ENCODE results near the gene FNDC1.

GRCh38 chr6:159256128-159256527 lies 86.9 kb downstream of the FNDC1 start:
- TF ChIP-seq, protein P1, sequence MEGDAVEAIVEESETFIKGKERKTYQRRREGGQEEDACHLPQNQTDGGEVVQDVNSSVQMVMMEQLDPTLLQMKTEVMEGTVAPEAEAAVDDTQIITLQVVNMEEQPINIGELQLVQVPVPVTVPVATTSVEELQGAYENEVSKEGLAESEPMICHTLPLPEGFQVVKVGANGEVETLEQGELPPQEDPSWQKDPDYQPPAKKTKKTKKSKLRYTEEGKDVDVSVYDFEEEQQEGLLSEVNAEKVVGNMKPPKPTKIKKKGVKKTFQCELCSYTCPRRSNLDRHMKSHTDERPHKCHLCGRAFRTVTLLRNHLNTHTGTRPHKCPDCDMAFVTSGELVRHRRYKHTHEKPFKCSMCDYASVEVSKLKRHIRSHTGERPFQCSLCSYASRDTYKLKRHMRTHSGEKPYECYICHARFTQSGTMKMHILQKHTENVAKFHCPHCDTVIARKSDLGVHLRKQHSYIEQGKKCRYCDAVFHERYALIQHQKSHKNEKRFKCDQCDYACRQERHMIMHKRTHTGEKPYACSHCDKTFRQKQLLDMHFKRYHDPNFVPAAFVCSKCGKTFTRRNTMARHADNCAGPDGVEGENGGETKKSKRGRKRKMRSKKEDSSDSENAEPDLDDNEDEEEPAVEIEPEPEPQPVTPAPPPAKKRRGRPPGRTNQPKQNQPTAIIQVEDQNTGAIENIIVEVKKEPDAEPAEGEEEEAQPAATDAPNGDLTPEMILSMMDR (IDR thresholded peaks at IDR 0.05), result no peak
- TF ChIP-seq EZH2 (IDR thresholded peaks at IDR 0.05; ENCODE audit: borderline replicate concordance, insufficient read depth, low read depth, low read length, poor library complexity, severe bottlenecking), result no peak

All from B cell (primary cell).